ENCODE data around the gene MAPK1.
"Not testable (repeated sequence)": the region's sequence is repeated elsewhere in the genome, so short reads cannot be mapped to it uniquely, and the experiment has no call there.

MAPK1 gene

DNA sequence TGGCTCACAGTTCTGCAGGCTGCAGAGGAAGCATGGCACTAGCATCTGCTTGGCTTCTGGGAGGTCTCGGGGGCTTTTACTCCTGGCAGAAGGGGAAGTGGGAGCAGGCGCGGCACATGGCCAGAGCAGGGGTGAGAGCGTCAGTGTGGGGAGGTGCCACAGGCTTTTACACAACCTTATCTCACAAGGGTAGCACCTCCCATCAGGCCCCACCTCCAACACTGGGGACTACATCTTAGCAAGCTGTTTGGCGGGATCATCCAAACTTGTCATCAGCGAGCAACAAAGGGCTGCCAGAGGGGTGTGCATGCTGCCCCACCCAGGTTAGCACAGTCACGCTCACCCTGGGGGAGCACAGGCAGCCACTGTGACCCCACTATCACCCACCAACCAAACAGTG is 112.9 kb downstream of the MAPK1 start:
- H3K36me3 ChIP-seq: no peaks in the 10 kb centered on the region
- no peaks in the 10 kb centered on the region; the same call in 1 of the 2 replicates for H3K9me3 ChIP-seq
- TF ChIP-seq, protein P1, sequence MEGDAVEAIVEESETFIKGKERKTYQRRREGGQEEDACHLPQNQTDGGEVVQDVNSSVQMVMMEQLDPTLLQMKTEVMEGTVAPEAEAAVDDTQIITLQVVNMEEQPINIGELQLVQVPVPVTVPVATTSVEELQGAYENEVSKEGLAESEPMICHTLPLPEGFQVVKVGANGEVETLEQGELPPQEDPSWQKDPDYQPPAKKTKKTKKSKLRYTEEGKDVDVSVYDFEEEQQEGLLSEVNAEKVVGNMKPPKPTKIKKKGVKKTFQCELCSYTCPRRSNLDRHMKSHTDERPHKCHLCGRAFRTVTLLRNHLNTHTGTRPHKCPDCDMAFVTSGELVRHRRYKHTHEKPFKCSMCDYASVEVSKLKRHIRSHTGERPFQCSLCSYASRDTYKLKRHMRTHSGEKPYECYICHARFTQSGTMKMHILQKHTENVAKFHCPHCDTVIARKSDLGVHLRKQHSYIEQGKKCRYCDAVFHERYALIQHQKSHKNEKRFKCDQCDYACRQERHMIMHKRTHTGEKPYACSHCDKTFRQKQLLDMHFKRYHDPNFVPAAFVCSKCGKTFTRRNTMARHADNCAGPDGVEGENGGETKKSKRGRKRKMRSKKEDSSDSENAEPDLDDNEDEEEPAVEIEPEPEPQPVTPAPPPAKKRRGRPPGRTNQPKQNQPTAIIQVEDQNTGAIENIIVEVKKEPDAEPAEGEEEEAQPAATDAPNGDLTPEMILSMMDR (IDR thresholded peaks at IDR 0.05; ENCODE audit: low read depth, low read length): no peak
- H3K4me3 ChIP-seq (ENCODE audit: low read depth, low read length): peak overlapping the region; percentile 27
- H3K27me3 ChIP-seq: no peaks in the 10 kb centered on the region
- H3K4me1 ChIP-seq: peaks cover 10% of the 10 kb centered on the region
- DNase-seq: peak; percentile 65

DNA sequence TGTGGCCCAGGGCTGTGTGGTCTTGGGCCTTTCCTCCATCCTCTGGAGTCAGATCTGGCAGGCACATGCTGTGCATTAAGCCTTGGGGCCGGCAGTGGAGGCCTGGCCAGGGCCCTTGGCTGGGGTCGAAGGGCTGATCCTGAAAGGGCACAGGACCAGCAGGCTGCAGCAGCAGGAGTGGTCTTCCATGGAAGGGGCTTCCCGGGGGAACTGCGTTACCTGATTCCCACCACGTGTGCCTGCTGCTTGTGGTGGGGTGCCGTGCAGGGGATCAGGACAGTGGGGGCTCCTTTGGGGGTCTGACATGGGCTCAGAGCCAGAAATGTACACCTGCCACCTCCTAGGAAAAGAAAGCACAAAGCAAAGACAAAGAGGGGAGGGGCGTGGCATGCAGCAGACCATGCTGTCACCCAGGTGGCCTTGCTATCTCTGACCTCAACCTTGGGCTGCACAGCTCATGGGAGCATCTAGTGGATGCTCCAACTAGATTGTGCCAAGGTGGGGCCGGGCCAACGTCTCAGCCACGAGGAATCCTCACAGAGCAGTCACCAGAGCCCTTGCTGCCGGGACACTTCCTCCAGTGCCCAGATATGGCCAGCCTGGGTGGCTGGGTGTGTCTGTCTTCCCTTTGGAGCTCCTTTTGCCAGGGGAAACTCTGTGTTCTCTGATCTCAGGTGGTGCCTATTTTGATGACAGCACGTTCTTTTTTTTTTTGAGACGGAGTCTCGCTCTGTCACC is 113.9 kb downstream of the MAPK1 start:
- no peak for DNase-seq
- TF ChIP-seq, protein P1 (IDR thresholded peaks at IDR 0.05; ENCODE audit: low read depth, low read length): no peak
- Histone ChIP-seq H3K9me3 (no peaks in the 10 kb centered on the region; the same call in 1 of the 2 replicates), H3K27me3 (no peaks in the 10 kb centered on the region), H3K36me3 (no peaks in the 10 kb centered on the region), H3K4me1 (peaks cover 10% of the 10 kb centered on the region), H3K4me3 (ENCODE audit: low read depth, low read length) (no peak overlapping the region)

DNA sequence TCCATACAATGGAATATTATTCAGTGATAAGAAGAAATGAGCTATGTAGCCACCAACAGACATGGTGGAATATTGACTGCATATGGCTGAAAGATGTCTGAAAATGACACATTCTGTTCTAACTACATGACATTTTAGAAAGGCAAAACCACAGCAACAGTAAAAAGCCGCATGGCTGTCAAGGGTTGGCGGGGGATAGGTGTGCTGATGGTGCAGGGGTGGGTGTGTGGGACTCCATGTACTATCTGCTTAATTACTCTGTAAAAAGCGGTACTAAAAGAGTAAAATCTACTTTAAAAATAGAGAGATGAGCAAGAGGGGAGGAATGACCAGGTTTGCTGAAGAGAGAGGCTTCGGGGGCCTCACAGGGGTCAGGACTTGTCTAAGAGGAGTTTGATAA is 115.2 kb downstream of the MAPK1 start:
- TF ChIP-seq, protein P1 (IDR thresholded peaks at IDR 0.05; ENCODE audit: low read depth, low read length): no peak
- H3K27me3 ChIP-seq: no peaks in the 10 kb centered on the region
- no peak overlapping the region for H3K4me3 ChIP-seq (ENCODE audit: low read depth, low read length)
- H3K36me3 ChIP-seq: no peaks in the 10 kb centered on the region
- H3K4me1 ChIP-seq: peaks cover 10% of the 10 kb centered on the region
- H3K9me3 ChIP-seq: no peaks in the 10 kb centered on the region; the same call in 1 of the 2 replicates
- DNase-seq: no peak

DNA sequence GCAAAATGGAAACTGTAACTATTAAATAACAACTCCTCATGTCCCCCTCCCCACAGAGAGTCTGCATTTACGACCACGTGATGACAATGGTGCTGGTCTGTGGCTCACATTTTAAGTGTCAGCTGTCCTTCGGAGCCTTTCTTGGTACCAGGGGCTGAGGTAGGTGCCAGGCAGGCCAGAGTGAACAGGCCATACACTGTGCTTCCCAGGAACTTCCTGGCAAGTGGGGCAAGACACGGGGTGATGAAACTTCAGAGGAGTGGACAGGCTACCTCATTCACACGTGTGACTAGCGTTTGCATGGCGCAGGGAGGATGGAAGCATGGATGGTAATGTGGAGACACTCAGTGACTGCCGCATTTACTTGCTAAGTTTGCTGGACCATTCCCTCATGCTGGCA is 121.5 kb downstream of the MAPK1 start:
- DNase-seq: no peak
- H3K27me3 ChIP-seq: no peaks in the 10 kb centered on the region
- no peaks in the 10 kb centered on the region for H3K36me3 ChIP-seq
- no peaks in the 10 kb centered on the region for H3K9me3 ChIP-seq
- H3K4me3 ChIP-seq (ENCODE audit: low read depth, low read length): no peak overlapping the region
- H3K4me1 ChIP-seq: no peaks in the 10 kb centered on the region
- TF ChIP-seq, protein P1 (IDR thresholded peaks at IDR 0.05; ENCODE audit: low read depth, low read length): no peak

DNA sequence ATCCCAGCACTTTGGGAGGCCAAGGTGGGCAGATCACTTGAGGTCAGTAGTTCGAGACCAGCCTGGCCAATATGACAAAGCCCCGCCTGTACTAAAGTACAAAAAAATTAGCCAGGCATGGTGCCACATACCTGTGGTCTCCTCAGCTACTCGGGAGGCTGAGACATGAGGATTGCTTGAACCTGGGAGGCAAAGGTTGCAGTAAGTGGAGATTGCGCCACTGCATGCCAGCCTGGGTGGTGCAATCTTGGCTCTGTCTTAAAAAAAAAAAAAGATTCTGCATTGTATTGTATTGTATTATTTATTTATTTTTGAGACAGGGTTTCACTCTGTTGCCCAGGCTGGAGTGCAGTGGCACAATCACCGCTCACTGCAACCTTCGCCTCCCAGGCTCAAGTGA is 122.5 kb downstream of the MAPK1 start:
- H3K4me1 ChIP-seq; H3K36me3 ChIP-seq; H3K4me3 ChIP-seq (ENCODE audit: low read depth, low read length); H3K9me3 ChIP-seq; DNase-seq; H3K27me3 ChIP-seq: not testable (repeated sequence)

DNA sequence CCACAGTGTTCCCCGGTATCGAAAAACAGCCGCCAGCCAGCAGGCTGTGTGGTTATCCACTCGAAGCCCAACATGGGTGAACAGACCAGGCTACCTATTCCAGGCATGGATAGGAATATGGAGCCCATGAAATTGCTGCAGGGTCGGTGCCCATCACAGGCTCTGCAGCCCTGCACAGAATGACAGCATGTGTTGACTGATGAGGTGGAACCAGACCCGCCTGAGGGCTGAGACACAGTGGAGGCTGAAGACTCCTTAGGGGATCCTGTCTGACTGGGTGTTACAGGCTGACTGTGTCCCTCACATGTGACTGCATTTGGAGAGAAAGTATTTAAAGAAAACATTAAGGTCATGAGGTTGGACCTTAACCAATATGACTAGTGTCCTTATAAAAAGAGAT is 125.7 kb downstream of the MAPK1 start:
- no peak for DNase-seq
- Histone ChIP-seq H3K4me3 (ENCODE audit: low read depth, low read length) (no peak overlapping the region), H3K36me3 (no peaks in the 10 kb centered on the region), H3K27me3 (no peaks in the 10 kb centered on the region), H3K4me1 (no peaks in the 10 kb centered on the region), H3K9me3 (no peaks in the 10 kb centered on the region)
- TF ChIP-seq, protein P1 (IDR thresholded peaks at IDR 0.05; ENCODE audit: low read depth, low read length): no peak
